Measurements from ENCODE around the gene ACAD10. TPM values are rescaled to one million over a fixed set of nuclear protein-coding genes. Genes with fewer than 3 reads are reported as not detected.
A peak's percentile ranks its signal among the peaks of the same experiment; 100 is the strongest.

The ACAD10 gene
- total and polyA plus RNA-seq, 2 of the 13 experiments (the other 11 are each of a cell fraction or from before 2014, with no cell fraction given), result 15.2 to 16.3 TPM

DNA sequence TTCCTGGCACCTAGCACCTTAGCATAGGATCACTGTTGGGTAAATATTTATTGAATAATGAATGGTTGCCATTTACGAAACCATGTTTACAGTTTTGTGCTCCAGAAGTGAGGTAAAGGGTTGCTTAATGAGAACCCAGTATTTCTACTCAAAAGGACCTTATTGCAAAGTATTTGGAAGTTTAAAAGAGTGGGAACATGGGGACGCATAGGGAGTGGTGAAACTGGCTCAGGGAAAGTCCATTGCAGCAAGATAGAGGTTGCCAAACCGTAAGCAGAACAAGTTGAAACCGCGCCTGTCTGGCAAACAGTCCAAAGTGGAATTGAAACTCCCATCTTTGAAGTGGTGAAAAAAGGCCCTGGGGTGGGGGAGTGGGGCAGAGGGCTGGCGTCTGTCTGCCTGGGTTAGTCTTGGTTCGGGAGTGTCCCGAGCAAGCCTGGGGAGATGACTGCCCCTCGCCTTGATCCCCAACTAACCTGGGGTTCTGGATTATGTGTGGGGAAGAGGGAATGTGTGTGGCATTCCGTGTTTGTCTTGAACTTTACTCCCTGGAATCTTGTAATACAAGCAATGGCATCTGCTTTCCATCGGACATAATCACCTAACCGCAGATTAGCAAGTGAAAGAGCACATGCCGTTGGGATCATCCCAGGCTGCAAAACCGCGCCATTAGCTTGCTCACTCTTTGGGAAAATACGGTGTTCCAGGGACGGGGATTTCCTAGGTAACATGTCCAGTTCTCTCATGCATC is 88.1 kb downstream of the ACAD10 start (continued):
- no peak for TF ChIP-seq ZNF678 (CRISPR knock-in tag; IDR thresholded peaks at IDR 0.05)
- no peak; the same call in 1 of the 2 replicates for TF ChIP-seq SIN3A (IDR thresholded peaks at IDR 0.05; ENCODE audit: borderline replicate concordance, low read depth, low read length)
- no peak for TF ChIP-seq REL (CRISPR knock-in tag; conservative IDR thresholded peaks at IDR 0.05)
- no peak for TF ChIP-seq ZKSCAN5 (CRISPR knock-in tag; IDR thresholded peaks at IDR 0.05)
- TF ChIP-seq, protein P1, sequence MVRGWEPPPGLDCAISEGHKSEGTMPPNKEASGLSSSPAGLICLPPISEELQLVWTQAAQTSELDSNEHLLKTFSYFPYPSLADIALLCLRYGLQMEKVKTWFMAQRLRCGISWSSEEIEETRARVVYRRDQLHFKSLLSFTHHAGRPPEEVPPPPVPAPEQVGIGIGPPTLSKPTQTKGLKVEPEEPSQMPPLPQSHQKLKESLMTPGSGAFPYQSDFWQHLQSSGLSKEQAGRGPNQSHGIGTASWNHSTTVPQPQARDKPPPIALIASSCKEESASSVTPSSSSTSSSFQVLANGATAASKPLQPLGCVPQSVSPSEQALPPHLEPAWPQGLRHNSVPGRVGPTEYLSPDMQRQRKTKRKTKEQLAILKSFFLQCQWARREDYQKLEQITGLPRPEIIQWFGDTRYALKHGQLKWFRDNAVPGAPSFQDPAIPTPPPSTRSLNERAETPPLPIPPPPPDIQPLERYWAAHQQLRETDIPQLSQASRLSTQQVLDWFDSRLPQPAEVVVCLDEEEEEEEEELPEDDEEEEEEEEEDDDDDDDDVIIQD (CRISPR knock-in tag; IDR thresholded peaks at IDR 0.05; ENCODE audit: low read depth), result no peak
- TF ChIP-seq HOXA5 (CRISPR knock-in tag; IDR thresholded peaks at IDR 0.05), result 0 out of 2 replicates have a peak, but pooled peaks have one; percentile 24
- no peak for TF ChIP-seq CCAR2 (optimal IDR thresholded peaks at IDR 0.05; ENCODE audit: low read depth, low read length)
- TF ChIP-seq, protein P2, sequence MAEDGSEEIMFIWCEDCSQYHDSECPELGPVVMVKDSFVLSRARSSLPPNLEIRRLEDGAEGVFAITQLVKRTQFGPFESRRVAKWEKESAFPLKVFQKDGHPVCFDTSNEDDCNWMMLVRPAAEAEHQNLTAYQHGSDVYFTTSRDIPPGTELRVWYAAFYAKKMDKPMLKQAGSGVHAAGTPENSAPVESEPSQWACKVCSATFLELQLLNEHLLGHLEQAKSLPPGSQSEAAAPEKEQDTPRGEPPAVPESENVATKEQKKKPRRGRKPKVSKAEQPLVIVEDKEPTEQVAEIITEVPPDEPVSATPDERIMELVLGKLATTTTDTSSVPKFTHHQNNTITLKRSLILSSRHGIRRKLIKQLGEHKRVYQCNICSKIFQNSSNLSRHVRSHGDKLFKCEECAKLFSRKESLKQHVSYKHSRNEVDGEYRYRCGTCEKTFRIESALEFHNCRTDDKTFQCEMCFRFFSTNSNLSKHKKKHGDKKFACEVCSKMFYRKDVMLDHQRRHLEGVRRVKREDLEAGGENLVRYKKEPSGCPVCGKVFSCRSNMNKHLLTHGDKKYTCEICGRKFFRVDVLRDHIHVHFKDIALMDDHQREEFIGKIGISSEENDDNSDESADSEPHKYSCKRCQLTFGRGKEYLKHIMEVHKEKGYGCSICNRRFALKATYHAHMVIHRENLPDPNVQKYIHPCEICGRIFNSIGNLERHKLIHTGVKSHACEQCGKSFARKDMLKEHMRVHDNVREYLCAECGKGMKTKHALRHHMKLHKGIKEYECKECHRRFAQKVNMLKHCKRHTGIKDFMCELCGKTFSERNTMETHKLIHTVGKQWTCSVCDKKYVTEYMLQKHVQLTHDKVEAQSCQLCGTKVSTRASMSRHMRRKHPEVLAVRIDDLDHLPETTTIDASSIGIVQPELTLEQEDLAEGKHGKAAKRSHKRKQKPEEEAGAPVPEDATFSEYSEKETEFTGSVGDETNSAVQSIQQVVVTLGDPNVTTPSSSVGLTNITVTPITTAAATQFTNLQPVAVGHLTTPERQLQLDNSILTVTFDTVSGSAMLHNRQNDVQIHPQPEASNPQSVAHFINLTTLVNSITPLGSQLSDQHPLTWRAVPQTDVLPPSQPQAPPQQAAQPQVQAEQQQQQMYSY (CRISPR knock-in tag; IDR thresholded peaks at IDR 0.05), result peak; percentile 57; the same call in 1 of the 2 replicates
- no peak; the same call in 1 of the 2 replicates for TF ChIP-seq SP5 (CRISPR knock-in tag; IDR thresholded peaks at IDR 0.05; ENCODE audit: borderline replicate concordance, low read depth)
- TF ChIP-seq NFATC3 (CRISPR knock-in tag; IDR thresholded peaks at IDR 0.05), result no peak
- peak; percentile 78 for TF ChIP-seq ASH2L (IDR thresholded peaks at IDR 0.05; ENCODE audit: insufficient read length, low read depth, low read length)
- TF ChIP-seq RBM22 (optimal IDR thresholded peaks at IDR 0.05; ENCODE audit: low read length), result no peak
- TF ChIP-seq KDM6A (CRISPR knock-in tag; IDR thresholded peaks at IDR 0.05; ENCODE audit: low read depth), result no peak
- TF ChIP-seq MAF1 (CRISPR knock-in tag; IDR thresholded peaks at IDR 0.05; ENCODE audit: borderline replicate concordance), result no peak
- no peak for TF ChIP-seq ZNF891 (CRISPR knock-in tag; IDR thresholded peaks at IDR 0.05)
- TF ChIP-seq, protein P3, sequence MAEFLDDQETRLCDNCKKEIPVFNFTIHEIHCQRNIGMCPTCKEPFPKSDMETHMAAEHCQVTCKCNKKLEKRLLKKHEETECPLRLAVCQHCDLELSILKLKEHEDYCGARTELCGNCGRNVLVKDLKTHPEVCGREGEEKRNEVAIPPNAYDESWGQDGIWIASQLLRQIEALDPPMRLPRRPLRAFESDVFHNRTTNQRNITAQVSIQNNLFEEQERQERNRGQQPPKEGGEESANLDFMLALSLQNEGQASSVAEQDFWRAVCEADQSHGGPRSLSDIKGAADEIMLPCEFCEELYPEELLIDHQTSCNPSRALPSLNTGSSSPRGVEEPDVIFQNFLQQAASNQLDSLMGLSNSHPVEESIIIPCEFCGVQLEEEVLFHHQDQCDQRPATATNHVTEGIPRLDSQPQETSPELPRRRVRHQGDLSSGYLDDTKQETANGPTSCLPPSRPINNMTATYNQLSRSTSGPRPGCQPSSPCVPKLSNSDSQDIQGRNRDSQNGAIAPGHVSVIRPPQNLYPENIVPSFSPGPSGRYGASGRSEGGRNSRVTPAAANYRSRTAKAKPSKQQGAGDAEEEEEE (CRISPR knock-in tag; IDR thresholded peaks at IDR 0.05; ENCODE audit: borderline replicate concordance), result no peak
- TF ChIP-seq, protein P4, sequence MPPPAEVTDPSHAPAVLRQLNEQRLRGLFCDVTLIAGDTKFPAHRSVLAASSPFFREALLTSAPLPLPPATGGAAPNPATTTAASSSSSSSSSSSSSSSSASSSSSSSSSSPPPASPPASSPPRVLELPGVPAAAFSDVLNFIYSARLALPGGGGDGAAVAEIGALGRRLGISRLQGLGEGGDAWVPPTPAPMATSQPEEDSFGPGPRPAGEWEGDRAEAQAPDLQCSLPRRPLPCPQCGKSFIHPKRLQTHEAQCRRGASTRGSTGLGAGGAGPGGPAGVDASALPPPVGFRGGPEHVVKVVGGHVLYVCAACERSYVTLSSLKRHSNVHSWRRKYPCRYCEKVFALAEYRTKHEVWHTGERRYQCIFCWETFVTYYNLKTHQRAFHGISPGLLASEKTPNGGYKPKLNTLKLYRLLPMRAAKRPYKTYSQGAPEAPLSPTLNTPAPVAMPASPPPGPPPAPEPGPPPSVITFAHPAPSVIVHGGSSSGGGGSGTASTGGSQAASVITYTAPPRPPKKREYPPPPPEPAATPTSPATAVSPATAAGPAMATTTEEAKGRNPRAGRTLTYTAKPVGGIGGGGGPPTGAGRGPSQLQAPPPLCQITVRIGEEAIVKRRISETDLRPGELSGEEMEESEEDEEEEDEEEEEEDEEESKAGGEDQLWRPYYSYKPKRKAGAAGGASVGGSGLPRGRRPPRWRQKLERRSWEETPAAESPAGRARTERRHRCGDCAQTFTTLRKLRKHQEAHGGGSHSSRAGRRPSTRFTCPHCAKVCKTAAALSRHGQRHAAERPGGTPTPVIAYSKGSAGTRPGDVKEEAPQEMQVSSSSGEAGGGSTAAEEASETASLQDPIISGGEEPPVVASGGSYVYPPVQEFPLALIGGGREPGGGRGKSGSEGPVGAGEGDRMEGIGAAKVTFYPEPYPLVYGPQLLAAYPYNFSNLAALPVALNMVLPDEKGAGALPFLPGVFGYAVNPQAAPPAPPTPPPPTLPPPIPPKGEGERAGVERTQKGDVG (CRISPR knock-in tag; IDR thresholded peaks at IDR 0.05; ENCODE audit: borderline replicate concordance), result 0 out of 2 replicates have a peak, but pooled peaks have one; percentile 20
- no peak for TF ChIP-seq NFE2 (CRISPR knock-in tag; IDR thresholded peaks at IDR 0.05)
- TF ChIP-seq ZNF264 (CRISPR knock-in tag; IDR thresholded peaks at IDR 0.05), result peak; percentile 50; the same call in 1 of the 2 replicates
- TF ChIP-seq CHCHD3 (CRISPR knock-in tag; IDR thresholded peaks at IDR 0.05), result no peak

Data from HepG2 (cell line).